Measurements from ENCODE around the gene TICAM2.
A peak's percentile ranks its signal among the peaks of the same experiment; 100 is the strongest.

The TICAM2 gene

GRCh38 chr5:115584501-115584900, 17.8 kb downstream of the TICAM2 start:
- Histone ChIP-seq H3K36me3 (replicated peaks in 1 of 2; ENCODE audit: control insufficient read depth in 2 of 2, insufficient read depth in 2 of 2, low read length in 2 of 2) (no peaks in the 10 kb centered on the region), H3K4ac (ENCODE audit: low read length) (no peak overlapping the region), H4K91ac (ENCODE audit: low read depth, low read length, poor library complexity) (no peak overlapping the region), H3K4me2 (ENCODE audit: insufficient read depth, low read length, poor library complexity, severe bottlenecking) (no peak overlapping the region), H3K18ac (ENCODE audit: low read length) (no peak overlapping the region), H3K23ac (ENCODE audit: low read depth, low read length, poor library complexity) (no peak overlapping the region), H3K27me3 (ENCODE audit: control insufficient read depth in 3 of 3, insufficient read depth in 3 of 3, low read depth in 1 of 3, low read length in 3 of 3) (no peaks in the 10 kb centered on the region), H2BK120ac (ENCODE audit: low read depth, low read length) (no peak overlapping the region), H3K4me1 (ENCODE audit: control insufficient read depth in 2 of 2, insufficient read depth in 1 of 2, low read depth in 1 of 2, low read length in 2 of 2) (peaks cover 0 to 2% of the 10 kb centered on the region in 2 donors), H2BK12ac (ENCODE audit: low read length) (no peak overlapping the region), H3K9me3 (replicated peaks in 1 of 2; ENCODE audit: control insufficient read depth in 2 of 2, insufficient read depth in 1 of 2, low read depth in 1 of 2, low read length in 2 of 2) (no peaks in the 10 kb centered on the region), H4K8ac (ENCODE audit: low read depth, low read length) (no peak overlapping the region), H3K79me1 (ENCODE audit: low read depth, low read length) (no peaks in the 10 kb centered on the region), H2BK5ac (ENCODE audit: low read length) (no peak overlapping the region), H3K4me3 (ENCODE audit: low read length in 2 of 2) (no peak overlapping the region), H2AK5ac (ENCODE audit: low read depth, low read length) (no peak overlapping the region), H3K27ac (replicated peaks; ENCODE audit: low read length) (no peak overlapping the region), H2BK15ac (ENCODE audit: low read length) (no peak overlapping the region), H2AFZ (ENCODE audit: low read length) (no peak overlapping the region), H3K14ac (ENCODE audit: low read length) (no peak overlapping the region), H3K9ac (ENCODE audit: low read depth, low read length, poor library complexity) (no peak overlapping the region)
- WGBS, 2 donors (ENCODE audit: extremely low coverage in 2 of 2, insufficient read length in 2 of 2, insufficient replicate concordance in 1 of 2), result no CpG with 5 or more reads among the region's 1 CpG
- DNase-seq (ENCODE audit: low spot score), result no peak

- Histone ChIP-seq H3K36me3 (replicated peaks in 1 of 2; ENCODE audit: control insufficient read depth in 2 of 2, insufficient read depth in 2 of 2, low read length in 2 of 2) (no peaks in the 10 kb centered on the region), H3K27ac (replicated peaks; ENCODE audit: low read length) (no peak overlapping the region), H3K14ac (ENCODE audit: low read length) (no peak overlapping the region), H2AFZ (ENCODE audit: low read length) (no peak overlapping the region), H3K4me1 (ENCODE audit: control insufficient read depth in 2 of 2, insufficient read depth in 1 of 2, low read depth in 1 of 2, low read length in 2 of 2) (peaks cover 0 to 3% of the 10 kb centered on the region in 2 donors), H2BK15ac (ENCODE audit: low read length) (no peak overlapping the region), H3K23ac (ENCODE audit: low read depth, low read length, poor library complexity) (no peak overlapping the region), H2BK120ac (ENCODE audit: low read depth, low read length) (no peak overlapping the region), H4K8ac (ENCODE audit: low read depth, low read length) (peak overlapping the region; percentile 84), H2BK12ac (ENCODE audit: low read length) (no peak overlapping the region), H3K4me3 (ENCODE audit: low read length in 2 of 2) (no peak overlapping the region), H3K27me3 (ENCODE audit: control insufficient read depth in 3 of 3, insufficient read depth in 3 of 3, low read depth in 1 of 3, low read length in 3 of 3) (no peaks in the 10 kb centered on the region), H2BK5ac (ENCODE audit: low read length) (no peak overlapping the region), H3K4ac (ENCODE audit: low read length) (no peak overlapping the region), H3K9ac (ENCODE audit: low read depth, low read length, poor library complexity) (no peak overlapping the region), H3K18ac (ENCODE audit: low read length) (no peak overlapping the region), H4K91ac (ENCODE audit: low read depth, low read length, poor library complexity) (no peak overlapping the region), H2AK5ac (ENCODE audit: low read depth, low read length) (no peak overlapping the region), H3K9me3 (replicated peaks in 1 of 2; ENCODE audit: control insufficient read depth in 2 of 2, insufficient read depth in 1 of 2, low read depth in 1 of 2, low read length in 2 of 2) (no peaks in the 10 kb centered on the region), H3K4me2 (ENCODE audit: insufficient read depth, low read length, poor library complexity, severe bottlenecking) (no peak overlapping the region), H3K79me1 (ENCODE audit: low read depth, low read length) (no peaks in the 10 kb centered on the region)
- WGBS, 2 donors (ENCODE audit: extremely low coverage in 2 of 2, insufficient read length in 2 of 2, insufficient replicate concordance in 1 of 2), result no CpG with 5 or more reads among the region's 3 CpGs
- no peak for DNase-seq (ENCODE audit: low spot score)
These were observed 18.8 kb downstream of the TICAM2 start for GRCh38 chr5:115583474-115583873.

- Histone ChIP-seq H4K91ac (ENCODE audit: low read depth, low read length, poor library complexity) (no peak overlapping the region), H2BK12ac (ENCODE audit: low read length) (no peak overlapping the region), H3K36me3 (replicated peaks in 1 of 2; ENCODE audit: control insufficient read depth in 2 of 2, insufficient read depth in 2 of 2, low read length in 2 of 2) (no peaks in the 10 kb centered on the region), H3K79me1 (ENCODE audit: low read depth, low read length) (no peaks in the 10 kb centered on the region), H3K4me2 (ENCODE audit: insufficient read depth, low read length, poor library complexity, severe bottlenecking) (no peak overlapping the region), H2BK120ac (ENCODE audit: low read depth, low read length) (no peak overlapping the region), H3K14ac (ENCODE audit: low read length) (no peak overlapping the region), H3K27me3 (ENCODE audit: control insufficient read depth in 3 of 3, insufficient read depth in 3 of 3, low read depth in 1 of 3, low read length in 3 of 3) (no peaks in the 10 kb centered on the region), H4K8ac (ENCODE audit: low read depth, low read length) (no peak overlapping the region), H3K18ac (ENCODE audit: low read length) (no peak overlapping the region), H2AFZ (ENCODE audit: low read length) (no peak overlapping the region), H3K9ac (ENCODE audit: low read depth, low read length, poor library complexity) (no peak overlapping the region), H3K4ac (ENCODE audit: low read length) (no peak overlapping the region), H3K4me1 (ENCODE audit: control insufficient read depth in 2 of 2, insufficient read depth in 1 of 2, low read depth in 1 of 2, low read length in 2 of 2) (peaks cover 0 to 3% of the 10 kb centered on the region in 2 donors), H3K23ac (ENCODE audit: low read depth, low read length, poor library complexity) (no peak overlapping the region), H2BK15ac (ENCODE audit: low read length) (no peak overlapping the region), H3K9me3 (replicated peaks in 1 of 2; ENCODE audit: control insufficient read depth in 2 of 2, insufficient read depth in 1 of 2, low read depth in 1 of 2, low read length in 2 of 2) (peaks cover 0 to 1% of the 10 kb centered on the region in 2 donors), H3K27ac (replicated peaks; ENCODE audit: low read length) (no peak overlapping the region), H3K4me3 (ENCODE audit: low read length in 2 of 2) (no peak overlapping the region), H2BK5ac (ENCODE audit: low read length) (no peak overlapping the region), H2AK5ac (ENCODE audit: low read depth, low read length) (no peak overlapping the region)
- DNase-seq (ENCODE audit: low spot score), result no peak
- no CpG with 5 or more reads among the region's 2 CpGs for WGBS, 2 donors (ENCODE audit: extremely low coverage in 2 of 2, insufficient read length in 2 of 2, insufficient replicate concordance in 1 of 2)
These were observed 21.3 kb downstream of the TICAM2 start for GRCh38 chr5:115580941-115581340.

- no peak overlapping the region for H3K4me3 ChIP-seq (ENCODE audit: low read length in 2 of 2)
- no peak overlapping the region for H3K9ac ChIP-seq (ENCODE audit: low read depth, low read length, poor library complexity)
- no peak overlapping the region for H2BK120ac ChIP-seq (ENCODE audit: low read depth, low read length)
- no peak overlapping the region for H3K14ac ChIP-seq (ENCODE audit: low read length)
- no peak overlapping the region for H2AFZ ChIP-seq (ENCODE audit: low read length)
- no peak overlapping the region for H2BK5ac ChIP-seq (ENCODE audit: low read length)
- no peaks in the 10 kb centered on the region for H3K27me3 ChIP-seq (ENCODE audit: control insufficient read depth in 3 of 3, insufficient read depth in 3 of 3, low read depth in 1 of 3, low read length in 3 of 3)
- no peak overlapping the region for H4K91ac ChIP-seq (ENCODE audit: low read depth, low read length, poor library complexity)
- WGBS, 2 donors (ENCODE audit: extremely low coverage in 2 of 2, insufficient read length in 2 of 2, insufficient replicate concordance in 1 of 2), result no CpG with 5 or more reads among the region's 6 CpGs
- no peak overlapping the region for H2AK5ac ChIP-seq (ENCODE audit: low read depth, low read length)
- peaks cover 0 to 1% of the 10 kb centered on the region in 2 donors for H3K9me3 ChIP-seq (replicated peaks in 1 of 2; ENCODE audit: control insufficient read depth in 2 of 2, insufficient read depth in 1 of 2, low read depth in 1 of 2, low read length in 2 of 2)
- no peak overlapping the region for H2BK12ac ChIP-seq (ENCODE audit: low read length)
- H3K4me2 ChIP-seq (ENCODE audit: insufficient read depth, low read length, poor library complexity, severe bottlenecking), result no peak overlapping the region
- H3K27ac ChIP-seq (replicated peaks; ENCODE audit: low read length), result no peak overlapping the region
- peaks cover 2 to 3% of the 10 kb centered on the region in 2 donors for H3K4me1 ChIP-seq (ENCODE audit: control insufficient read depth in 2 of 2, insufficient read depth in 1 of 2, low read depth in 1 of 2, low read length in 2 of 2)
- no peak overlapping the region for H3K23ac ChIP-seq (ENCODE audit: low read depth, low read length, poor library complexity)
- no peak overlapping the region for H3K4ac ChIP-seq (ENCODE audit: low read length)
- no peak for DNase-seq (ENCODE audit: low spot score)
- no peaks in the 10 kb centered on the region for H3K79me1 ChIP-seq (ENCODE audit: low read depth, low read length)
- no peak overlapping the region for H2BK15ac ChIP-seq (ENCODE audit: low read length)
- no peak overlapping the region for H3K18ac ChIP-seq (ENCODE audit: low read length)
- H4K8ac ChIP-seq (ENCODE audit: low read depth, low read length), result no peak overlapping the region
- H3K36me3 ChIP-seq (replicated peaks in 1 of 2; ENCODE audit: control insufficient read depth in 2 of 2, insufficient read depth in 2 of 2, low read length in 2 of 2), result no peaks in the 10 kb centered on the region
These were observed 22.5 kb downstream of the TICAM2 start for GRCh38 chr5:115579747-115580173.
